ENCODE measurements around the gene ZDHHC12.

DNA sequence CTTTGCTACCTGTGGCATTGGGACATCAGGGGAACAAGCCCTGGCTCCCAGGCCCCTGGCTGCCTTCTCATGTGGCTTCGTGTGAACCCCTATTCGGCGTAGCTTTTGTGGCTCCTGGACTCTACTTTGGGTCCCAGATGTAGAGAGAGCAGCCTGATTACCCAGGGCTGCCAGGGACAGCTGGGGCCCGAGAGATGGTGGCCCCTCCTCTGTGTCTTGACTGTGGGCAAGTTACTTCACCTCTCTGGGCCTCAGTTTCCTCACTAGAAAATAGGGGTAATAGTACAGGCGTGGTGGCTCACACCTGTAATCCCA is 19.6 kb downstream of the ZDHHC12 start:
- TF ChIP-seq, protein P1, sequence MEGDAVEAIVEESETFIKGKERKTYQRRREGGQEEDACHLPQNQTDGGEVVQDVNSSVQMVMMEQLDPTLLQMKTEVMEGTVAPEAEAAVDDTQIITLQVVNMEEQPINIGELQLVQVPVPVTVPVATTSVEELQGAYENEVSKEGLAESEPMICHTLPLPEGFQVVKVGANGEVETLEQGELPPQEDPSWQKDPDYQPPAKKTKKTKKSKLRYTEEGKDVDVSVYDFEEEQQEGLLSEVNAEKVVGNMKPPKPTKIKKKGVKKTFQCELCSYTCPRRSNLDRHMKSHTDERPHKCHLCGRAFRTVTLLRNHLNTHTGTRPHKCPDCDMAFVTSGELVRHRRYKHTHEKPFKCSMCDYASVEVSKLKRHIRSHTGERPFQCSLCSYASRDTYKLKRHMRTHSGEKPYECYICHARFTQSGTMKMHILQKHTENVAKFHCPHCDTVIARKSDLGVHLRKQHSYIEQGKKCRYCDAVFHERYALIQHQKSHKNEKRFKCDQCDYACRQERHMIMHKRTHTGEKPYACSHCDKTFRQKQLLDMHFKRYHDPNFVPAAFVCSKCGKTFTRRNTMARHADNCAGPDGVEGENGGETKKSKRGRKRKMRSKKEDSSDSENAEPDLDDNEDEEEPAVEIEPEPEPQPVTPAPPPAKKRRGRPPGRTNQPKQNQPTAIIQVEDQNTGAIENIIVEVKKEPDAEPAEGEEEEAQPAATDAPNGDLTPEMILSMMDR (conservative IDR thresholded peaks at IDR 0.05; ENCODE audit: low read length) = no peak
- TF ChIP-seq EZH2phosphoT487 (IDR thresholded peaks at IDR 0.05; ENCODE audit: borderline replicate concordance, low read depth, low read length) = no peak
